ENCODE measurements around the gene FRMD4A. TPM values are rescaled to one million over a fixed set of nuclear protein-coding genes. Genes with fewer than 3 reads are reported as not detected.

Gene FRMD4A
- total RNA-seq, 1 donor from 2014 or later: 28.2 TPM

DNA sequence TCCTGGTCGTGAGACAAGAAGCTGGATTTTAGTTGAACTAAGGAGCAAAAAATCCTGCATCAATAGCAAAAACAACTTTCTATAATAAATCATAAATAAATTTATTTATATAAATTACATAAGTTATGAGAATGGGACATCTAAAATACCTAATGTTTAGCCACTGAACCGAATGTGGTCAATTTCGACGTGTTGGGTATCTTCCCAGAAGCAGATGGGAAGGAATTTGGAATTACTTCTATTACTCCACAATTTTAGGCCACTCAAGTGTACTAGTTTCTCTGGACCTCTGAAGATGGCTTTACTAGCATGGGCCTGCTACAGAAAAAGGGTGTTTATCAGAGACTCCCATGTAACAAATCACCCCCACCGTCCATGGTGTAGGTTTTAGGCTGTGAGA, 572.0 kb downstream of the FRMD4A start:
- no peak for TF ChIP-seq CTCF (IDR thresholded peaks at IDR 0.05; ENCODE audit: insufficient read depth, low read length, poor library complexity, severe bottlenecking)
- Histone ChIP-seq H3K36me3 (ENCODE audit: control insufficient read depth, insufficient read depth, low read length) (no peaks in the 10 kb centered on the region), H3K4me3 (ENCODE audit: low read depth, low read length) (no peak overlapping the region), H3K27me3 (ENCODE audit: control insufficient read depth, insufficient read depth, low read length) (no peaks in the 10 kb centered on the region)
- no peak for DNase-seq (ENCODE audit: low read depth)

- Histone ChIP-seq H3K27me3 (ENCODE audit: control insufficient read depth, insufficient read depth, low read length) (no peaks in the 10 kb centered on the region), H3K4me3 (ENCODE audit: low read depth, low read length) (no peak overlapping the region), H3K36me3 (ENCODE audit: control insufficient read depth, insufficient read depth, low read length) (no peaks in the 10 kb centered on the region)
- DNase-seq (ENCODE audit: low read depth): no peak
- no peak for TF ChIP-seq CTCF (IDR thresholded peaks at IDR 0.05; ENCODE audit: insufficient read depth, low read length, poor library complexity, severe bottlenecking)
Measured at GRCh38 chr10:13758312-13758711, 572.4 kb downstream of the FRMD4A start.

DNA sequence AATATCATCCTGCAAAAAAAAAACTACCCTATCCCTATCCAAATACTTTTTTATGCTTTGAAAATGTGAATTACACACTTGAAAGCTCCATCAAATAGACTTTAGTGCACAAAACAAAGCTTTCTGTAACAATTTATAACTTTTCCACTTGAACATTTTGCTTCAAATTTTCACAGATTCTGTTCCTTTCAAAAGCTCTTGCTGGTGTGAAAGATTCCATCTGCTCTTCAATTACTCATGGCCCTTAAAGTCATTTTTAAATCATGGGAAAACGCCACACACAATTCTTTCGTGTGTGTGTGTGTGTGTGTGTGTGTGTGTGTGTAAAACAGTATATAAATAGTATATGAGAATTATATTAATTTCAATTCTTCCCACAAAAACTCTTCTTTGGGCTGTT, 576.4 kb downstream of the FRMD4A start:
- no peaks in the 10 kb centered on the region for H3K36me3 ChIP-seq (ENCODE audit: control insufficient read depth, insufficient read depth, low read length)
- TF ChIP-seq CTCF (IDR thresholded peaks at IDR 0.05; ENCODE audit: insufficient read depth, low read length, poor library complexity, severe bottlenecking): no peak
- H3K27me3 ChIP-seq (ENCODE audit: control insufficient read depth, insufficient read depth, low read length): no peaks in the 10 kb centered on the region
- H3K4me3 ChIP-seq (ENCODE audit: low read depth, low read length): no peak overlapping the region
- no peak for DNase-seq (ENCODE audit: low read depth)

DNA sequence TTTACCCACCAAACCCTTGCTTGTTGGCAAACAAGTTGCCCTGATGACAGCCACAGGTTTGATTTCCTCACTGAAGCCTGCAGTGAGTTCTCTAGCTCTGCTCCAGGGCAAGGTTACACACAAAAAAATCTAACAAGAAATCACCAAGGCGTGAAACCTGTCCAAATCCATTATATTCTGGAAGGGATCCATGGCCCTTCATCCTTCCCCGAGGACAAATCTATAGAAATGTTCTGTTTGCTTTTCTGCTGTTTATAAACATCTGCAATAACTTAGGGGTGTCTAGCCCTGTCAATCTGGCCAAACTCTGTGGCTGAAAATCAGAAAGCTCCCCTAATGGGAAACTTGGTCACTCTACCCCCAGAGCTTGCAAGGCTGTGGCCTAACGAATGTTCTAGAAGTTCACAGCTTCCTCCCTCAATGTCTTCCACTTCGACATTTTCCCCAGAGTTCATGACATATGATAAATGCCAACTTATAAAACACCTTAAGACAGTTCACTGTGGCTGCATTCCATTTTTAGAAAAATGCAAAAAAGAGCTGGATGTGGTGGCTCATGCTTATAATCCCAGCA, 579.4 kb downstream of the FRMD4A start:
- DNase-seq (ENCODE audit: low read depth): no peak
- Histone ChIP-seq H3K4me3 (ENCODE audit: low read depth, low read length) (no peak overlapping the region), H3K27me3 (ENCODE audit: control insufficient read depth, insufficient read depth, low read length) (no peaks in the 10 kb centered on the region), H3K36me3 (ENCODE audit: control insufficient read depth, insufficient read depth, low read length) (no peaks in the 10 kb centered on the region)
- TF ChIP-seq CTCF (IDR thresholded peaks at IDR 0.05; ENCODE audit: insufficient read depth, low read length, poor library complexity, severe bottlenecking): no peak

GRCh38 chr10:13750299-13751190, 580.2 kb downstream of the FRMD4A start:
- no peak for DNase-seq (ENCODE audit: low read depth)
- Histone ChIP-seq H3K27me3 (ENCODE audit: control insufficient read depth, insufficient read depth, low read length) (no peaks in the 10 kb centered on the region), H3K4me3 (ENCODE audit: low read depth, low read length) (no peak overlapping the region), H3K36me3 (ENCODE audit: control insufficient read depth, insufficient read depth, low read length) (no peaks in the 10 kb centered on the region)
- TF ChIP-seq CTCF (IDR thresholded peaks at IDR 0.05; ENCODE audit: insufficient read depth, low read length, poor library complexity, severe bottlenecking): no peak
